ENCODE results near the gene CDH11.

CDH11 gene

DNA sequence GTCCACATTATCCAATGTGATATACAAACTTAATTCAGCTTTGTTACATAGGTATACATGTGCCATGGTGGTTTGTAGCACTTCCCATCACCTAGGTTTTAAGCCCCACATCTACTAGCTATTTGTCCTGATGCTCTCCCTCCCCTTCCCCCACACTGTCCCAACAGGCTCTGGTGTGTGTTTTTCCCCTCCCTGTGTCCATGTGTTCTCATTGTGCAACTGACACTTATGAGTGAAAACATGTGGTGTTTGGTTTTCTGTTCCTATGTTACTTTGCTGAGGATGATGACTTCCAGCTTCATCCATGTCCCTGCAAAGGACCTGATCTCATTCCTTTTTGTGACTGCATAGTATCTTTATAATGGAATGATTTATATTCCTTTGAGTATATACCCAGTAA lies 196.7 kb downstream of the CDH11 start:
- in situ Hi-C loops (cut with HindIII; ENCODE audit: low sequenced_read_pairs), result no loop called here

DNA sequence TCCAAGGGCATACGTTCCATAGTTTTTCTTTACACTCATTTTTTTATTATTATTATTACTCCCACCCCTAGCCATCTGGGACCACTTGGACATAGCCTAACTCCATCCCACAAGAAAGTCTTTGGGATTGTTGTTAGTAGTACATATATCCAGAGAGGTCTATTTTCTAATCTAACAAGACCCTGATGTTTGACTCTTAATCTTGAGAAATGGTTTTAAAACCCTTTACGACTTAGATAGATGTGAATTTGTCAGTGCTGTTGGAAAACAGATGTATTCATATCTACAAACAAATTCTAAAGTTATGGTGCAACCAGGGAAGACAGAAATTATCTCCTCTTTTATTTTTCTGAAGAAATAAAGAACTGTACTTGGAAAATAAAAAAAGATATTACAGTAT lies 197.8 kb downstream of the CDH11 start:
- in situ Hi-C loops (cut with HindIII; ENCODE audit: low sequenced_read_pairs), result no loop called here

DNA sequence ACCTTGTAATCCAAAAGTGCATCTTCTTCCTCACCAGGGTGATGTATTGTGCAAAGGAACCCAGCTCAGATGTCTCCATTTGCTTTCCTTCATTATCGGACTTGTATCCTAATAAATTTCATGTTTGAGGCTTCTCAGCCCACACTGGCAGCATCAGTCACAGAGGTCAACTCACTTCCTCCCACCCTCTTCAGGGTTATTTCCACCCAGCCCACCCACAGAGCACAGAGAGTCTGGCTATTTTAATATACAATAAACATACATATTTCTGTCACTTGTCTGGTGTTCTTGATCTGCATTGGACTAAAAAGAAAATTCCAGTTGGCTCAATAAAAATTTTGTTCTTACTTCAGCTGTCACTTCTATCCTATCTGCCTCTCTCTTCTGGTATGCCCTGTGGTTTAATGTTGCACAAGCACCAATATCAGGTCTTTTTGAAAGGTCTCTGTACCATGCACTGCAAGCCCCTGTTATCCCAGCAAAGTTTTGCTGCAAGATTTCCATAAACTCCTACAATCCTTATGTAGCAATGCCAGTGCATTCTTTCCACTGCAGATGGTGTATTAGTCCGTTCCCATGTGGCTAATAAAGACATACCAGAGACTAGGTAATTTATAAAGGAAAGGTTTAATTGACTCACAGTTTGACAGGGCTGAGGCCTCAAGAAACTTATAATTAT lies 201.8 kb downstream of the CDH11 start:
- in situ Hi-C loops (cut with HindIII; ENCODE audit: low sequenced_read_pairs), result no loop called here

DNA sequence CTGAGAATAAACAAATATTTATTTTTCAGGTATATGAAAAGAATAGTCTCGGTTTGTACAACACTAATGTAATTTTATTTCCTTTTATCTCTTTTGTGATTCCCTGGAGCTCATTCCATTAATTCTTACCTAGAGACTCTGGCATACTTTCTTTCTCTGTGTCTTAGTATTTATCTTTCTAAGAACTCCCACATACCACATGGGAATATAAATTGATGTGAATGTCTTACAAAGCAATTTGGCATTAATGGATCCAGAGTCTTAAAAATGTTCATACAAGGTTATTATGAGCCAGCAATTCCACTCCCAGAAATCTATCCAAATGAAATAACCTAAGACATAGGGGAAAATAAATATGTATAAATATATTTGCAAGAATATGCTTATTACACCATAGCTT lies 202.7 kb downstream of the CDH11 start:
- in situ Hi-C loops (cut with HindIII; ENCODE audit: low sequenced_read_pairs), result no loop called here

DNA sequence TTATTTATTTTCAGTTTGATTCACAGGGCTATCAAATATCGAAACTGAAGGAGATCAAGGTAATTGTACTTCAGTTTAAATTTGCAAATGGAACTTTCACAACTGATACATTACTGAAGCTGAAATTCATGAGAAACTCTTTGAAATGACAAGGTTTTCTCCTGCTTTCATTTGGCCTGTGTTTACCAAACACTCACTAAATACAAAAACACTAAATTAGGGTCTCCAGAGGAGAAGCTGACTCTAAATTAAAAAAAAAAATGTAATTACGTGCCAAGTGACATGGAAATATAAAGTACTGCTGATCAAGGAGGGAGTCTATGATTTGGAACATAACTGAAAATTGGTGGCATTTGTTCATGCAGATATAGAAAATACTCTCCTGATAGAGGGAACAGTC lies 205.8 kb downstream of the CDH11 start:
- in situ Hi-C loops (cut with HindIII; ENCODE audit: low sequenced_read_pairs), result no loop called here

DNA sequence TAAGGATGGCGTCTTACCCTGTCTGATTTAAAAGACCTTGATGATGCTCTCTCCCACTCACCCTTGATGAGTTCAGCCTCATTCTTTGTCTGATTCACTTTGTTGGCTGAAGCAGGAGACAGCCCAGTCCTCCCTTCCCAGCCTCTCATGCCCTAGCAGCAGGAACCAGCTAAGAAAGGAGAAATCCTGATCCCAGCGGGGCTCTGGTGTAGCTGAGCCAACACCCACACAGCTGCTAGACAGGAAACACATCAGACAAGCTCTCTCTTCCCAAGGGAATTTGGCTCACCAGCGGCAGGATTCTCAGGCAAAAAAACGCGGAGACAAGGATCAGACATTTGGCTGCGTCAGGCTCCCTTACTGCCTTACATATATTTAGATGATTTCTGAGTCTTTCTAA lies 211.5 kb downstream of the CDH11 start:
- in situ Hi-C loops (cut with HindIII; ENCODE audit: low sequenced_read_pairs), result no loop called here

DNA sequence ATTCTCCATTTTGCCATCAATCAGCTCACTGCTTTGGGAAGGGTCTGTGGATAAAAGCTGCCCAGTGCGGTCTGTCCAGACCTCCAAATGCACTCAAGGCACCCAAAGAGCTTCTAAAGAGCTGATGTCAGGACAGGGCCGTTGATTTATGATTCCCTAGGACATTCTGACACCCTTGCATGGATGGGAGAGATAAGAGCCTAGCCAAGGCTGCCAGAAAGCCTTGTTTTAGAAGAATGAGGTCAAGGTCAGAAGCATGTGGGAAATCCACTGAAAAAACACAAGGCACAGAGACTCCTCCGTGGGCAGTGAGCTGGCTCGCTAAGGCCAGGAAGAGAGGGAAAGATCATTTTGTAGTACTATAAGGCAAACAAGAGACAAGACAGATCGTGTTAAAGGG lies 214.0 kb downstream of the CDH11 start:
- in situ Hi-C loops (cut with HindIII; ENCODE audit: low sequenced_read_pairs), result no loop called here

DNA sequence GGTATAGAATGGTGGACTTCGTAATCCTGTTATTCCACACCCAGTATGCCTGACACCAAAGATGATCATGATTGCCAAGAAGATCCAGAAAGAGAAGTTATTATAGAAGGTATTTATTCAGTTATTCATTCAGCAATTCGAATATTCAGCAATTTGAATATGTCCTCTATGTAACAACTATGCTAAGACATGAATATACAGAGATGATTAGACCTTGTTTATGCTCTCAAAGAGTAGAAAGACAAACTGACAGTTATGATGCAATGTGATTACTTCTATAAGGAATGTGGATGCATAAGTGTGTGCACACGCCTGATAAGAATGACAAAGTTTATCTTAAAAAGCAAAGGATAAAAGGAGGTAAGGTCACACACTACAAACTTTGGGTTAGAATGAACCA lies 218.1 kb downstream of the CDH11 start:
- in situ Hi-C loops (cut with HindIII; ENCODE audit: low sequenced_read_pairs), result no loop called here

DNA sequence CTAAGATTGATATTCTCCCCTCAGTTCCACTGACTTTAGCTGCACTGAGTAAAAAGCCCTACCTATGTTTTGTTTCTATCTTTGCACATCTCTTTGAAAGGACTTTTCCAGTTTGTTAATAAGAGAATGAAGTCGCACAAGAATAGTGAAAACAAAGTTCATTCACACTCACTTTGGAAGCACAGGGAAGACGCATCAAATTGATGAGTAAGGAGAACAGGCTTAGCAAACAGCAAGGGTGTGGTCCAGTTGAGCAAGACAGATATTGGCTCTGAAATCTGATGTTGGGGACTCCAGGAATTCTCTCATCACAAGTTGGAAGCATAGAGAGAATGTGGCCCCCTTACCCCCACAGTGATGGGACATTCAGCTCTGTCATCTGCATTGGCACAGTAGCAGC lies 221.3 kb downstream of the CDH11 start:
- in situ Hi-C loops (cut with HindIII; ENCODE audit: low sequenced_read_pairs), result no loop called here

DNA sequence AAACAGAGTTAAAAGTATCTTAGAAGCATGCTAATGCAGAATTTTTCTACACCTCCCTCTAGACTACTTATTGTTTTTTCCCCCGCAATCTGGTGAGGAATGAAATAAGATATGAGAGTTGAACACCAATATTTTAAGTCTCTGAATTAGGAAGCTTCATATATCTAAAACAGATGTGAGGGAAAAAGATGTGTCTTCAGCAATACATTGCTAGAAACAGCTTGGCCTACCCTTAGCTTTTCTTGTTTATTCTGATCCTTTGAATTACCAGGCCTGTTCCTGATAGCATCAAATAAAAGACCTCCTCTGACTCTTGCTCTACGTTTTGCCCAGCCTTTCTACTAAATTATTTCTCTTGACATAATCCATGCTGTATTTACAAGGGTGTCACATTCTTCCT lies 221.8 kb downstream of the CDH11 start:
- in situ Hi-C loops (cut with HindIII; ENCODE audit: low sequenced_read_pairs), result no loop called here

DNA sequence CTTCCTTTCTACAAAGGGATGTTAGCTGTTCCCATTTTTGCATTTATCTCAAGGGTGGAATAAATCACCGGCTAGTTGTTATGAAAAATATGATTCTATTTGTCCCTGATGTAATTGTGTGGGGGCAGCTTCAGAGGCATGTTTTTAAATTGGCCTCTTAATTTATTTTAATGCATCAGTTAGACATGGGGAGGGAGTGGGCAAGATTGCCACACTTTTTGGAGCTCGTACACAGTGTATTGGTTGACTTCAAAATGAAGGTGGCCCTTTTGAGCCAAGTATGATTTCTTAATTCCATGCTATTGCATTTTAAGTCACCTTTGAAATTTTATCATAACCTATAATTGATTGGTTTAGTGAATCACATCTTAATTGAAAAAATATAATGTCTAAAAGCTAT lies 223.7 kb downstream of the CDH11 start:
- in situ Hi-C loops (cut with HindIII; ENCODE audit: low sequenced_read_pairs), result no loop called here
